Body of pancreas (tissue), 4 donors: ENCODE data around the gene ABHD8. TPM values are rescaled to one million over a fixed set of nuclear protein-coding genes. Genes with fewer than 3 reads are reported as not detected.

ENCODE experiments used
- ATAC-seq: fragments of 150-250 bp; one replicate; pipeline ENCODE4 v1.9.1; 2016
- DNase-seq, 4 donors: peaks; one replicate each; pipeline ENCODE4 v3.0.0-alpha.2; 2019
- H3K27ac ChIP-seq, 4 donors: fragments of 200-600 bp; sonication (generic); 1 replicate in 3 of 4; 2 replicates in 1 of 4; pipeline versions ENCODE4 v1.5.1 to v1.6.1; 2016 to 2019; ENCODE audit warnings: mild to moderate bottlenecking in 1 of 4, mixed read lengths in 1 of 4, moderate library complexity in 1 of 4
- H3K27me3 ChIP-seq, 2 donors: fragments of 200-600 bp; sonication (generic); one replicate each; pipeline ENCODE4 v1.6.0; 2016; ENCODE audit warnings: mild to moderate bottlenecking in 1 of 2
- H3K36me3 ChIP-seq, 2 donors: fragments of 200-600 bp; sonication (generic); replicated peaks in 1 of 2; 2 replicates each; pipeline ENCODE4 v1.5.1; 2016; ENCODE audit warnings: low read depth in 2 of 2; ENCODE audit not compliant: insufficient read depth in 1 of 2
- H3K4me1 ChIP-seq: fragments of 200-600 bp; sonication (generic); one replicate; pipeline ENCODE4 v1.6.0; 2016
- H3K4me3 ChIP-seq, 2 donors: fragments of 200-600 bp; sonication (generic); 1 replicate in 1 of 2; 2 replicates in 1 of 2; pipeline ENCODE4 v1.5.1; 2016 to 2019
- H3K9me3 ChIP-seq, 3 donors: fragments of 200-600 bp; sonication (generic); 1 replicate in 2 of 3; 2 replicates in 1 of 3; pipeline ENCODE4 v1.5.1; 2016
- CTCF ChIP-seq, 7 experiments: fragments of 450-650 bp in 4 of 7; fragments of 200-600 bp in 3 of 7; sonication (generic) in 3 of 7; IDR thresholded peaks; one replicate each; pipeline ENCODE4 v1.5.1; 2016 to 2019; ENCODE audit warnings: antibody characterized with exemption in 7 of 7
- POLR2A ChIP-seq, 3 donors: fragments of 450-650 bp; IDR thresholded peaks; one replicate each; pipeline ENCODE4 v1.6.1; 2016; ENCODE audit warnings: antibody characterized with exemption in 3 of 3, mild to moderate bottlenecking in 2 of 3
- WGBS, 2 donors: methylation state at CpG; one replicate each; pipeline ENCODE4 v1.1.5; 2017; 5-methylcytosine and 5-hydroxymethylcytosine counted together
- intact Hi-C: fragments of 100-400 bp; cut with DNase I; formaldehyde crosslinking; loops from one replicate; pipeline ENCODE4 v1.15.1; 2023
- total RNA-seq, 2 donors: library from RNA; depleted of rRNA; stranded (reverse); fragments of >200 nt; gene quantifications; one replicate each; pipeline ENCODE4 v1.1.0, GENCODE V29; 2016

ABHD8 gene
- 10 to 100 TPM; 10.2 to 12.2 TPM for total RNA-seq

- 2 to 3% methylated on average over 9 to 47 of the region's 52 CpGs for WGBS, 2 donors
- Histone ChIP-seq H3K27me3 (no peaks in the 10 kb centered on the region), H3K4me1 (peaks cover 43% of the 10 kb centered on the region), H3K9me3 (no peaks in the 10 kb centered on the region), H3K36me3 (no peaks in the 10 kb centered on the region), H3K4me3 (peak within 1 kb of the TSS; percentile 61 to 94), H3K27ac (peak within 1 kb of the TSS; percentile 9 to 95 (median 66))
- intact Hi-C loops, result no loop called here
- peak; percentile 78 for ATAC-seq
- peak; percentile 50 to 70 (median 66) for TF ChIP-seq POLR2A (IDR thresholded peaks at IDR 0.05)
- TF ChIP-seq CTCF (IDR thresholded peaks at IDR 0.05), result peak; percentile 61 to 90 (median 77)
- peak; percentile 97 for DNase-seq
Observed at GRCh38 chr19:17303167-17303939, at the start of gene ABHD8. ABHD8 (minus strand) TSS chr19:17303425; CDS start chr19:17301616, 1,809 bp downstream.

- H3K4me3 ChIP-seq, result no peak overlapping the region
- ATAC-seq (peak; percentile 30), DNase-seq (no peak)
- H3K27ac ChIP-seq, result no peak overlapping the region
- no peaks in the 10 kb centered on the region for H3K9me3 ChIP-seq
- H3K27me3 ChIP-seq, result no peaks in the 10 kb centered on the region
- intact Hi-C loops, result no loop called here
- no peaks in the 10 kb centered on the region for H3K36me3 ChIP-seq
- WGBS, 2 donors, result 42 to 47% methylated on average over 12 to 13 of the region's 14 CpGs
- TF ChIP-seq POLR2A (IDR thresholded peaks at IDR 0.05) (no peak), CTCF (IDR thresholded peaks at IDR 0.05) (no peak)
- H3K4me1 ChIP-seq, result no peaks in the 10 kb centered on the region
Observed at GRCh38 chr19:17352608-17353280, 49.5 kb upstream of the ABHD8 start.

GRCh38 chr19:17351815-17352435 is 48.7 kb upstream of the ABHD8 start:
- DNase-seq, result no peak
- Histone ChIP-seq H3K4me3 (no peak overlapping the region), H3K36me3 (no peaks in the 10 kb centered on the region), H3K4me1 (no peaks in the 10 kb centered on the region), H3K27ac (no peak overlapping the region), H3K9me3 (no peaks in the 10 kb centered on the region), H3K27me3 (no peaks in the 10 kb centered on the region)
- intact Hi-C loops, result no loop called here
- no peak for TF ChIP-seq CTCF (IDR thresholded peaks at IDR 0.05)
- ATAC-seq, result no peak
- 70 to 72% methylated on average over 35 to 44 of the region's 45 CpGs for WGBS, 2 donors

- ATAC-seq (peak; percentile 46), DNase-seq (peak in 2 of 4 donors; percentile 29 to 30)
- H3K27me3 ChIP-seq, result no peaks in the 10 kb centered on the region
- H3K9me3 ChIP-seq, result no peaks in the 10 kb centered on the region
- TF ChIP-seq POLR2A (IDR thresholded peaks at IDR 0.05) (no peak), CTCF (IDR thresholded peaks at IDR 0.05) (no peak)
- H3K4me1 ChIP-seq, result no peaks in the 10 kb centered on the region
- no peaks in the 10 kb centered on the region for H3K36me3 ChIP-seq
- peak overlapping the region in 1 of 4 donors; percentile 36 for H3K27ac ChIP-seq
- H3K4me3 ChIP-seq, result no peak overlapping the region
- WGBS, 2 donors, result 6 to 8% methylated on average over 3 to 11 of the region's 12 CpGs
- intact Hi-C loops, result no loop called here
Observed at GRCh38 chr19:17348700-17349099, 45.5 kb upstream of the ABHD8 start.
